GM18508 (cell line): ENCODE results near the gene MBNL2.
A peak's percentile ranks its signal among the peaks of the same experiment; 100 is the strongest.

ENCODE experiments used
- ATAC-seq: cut with Tn5 transposase; IDR thresholded peaks from one replicate; pipeline ENCODE4 v1.9.1; 2021; ENCODE audit warnings: moderate number of reproducible peaks; ENCODE audit not compliant: insufficient read depth, unreplicated experiment

MBNL2 gene

GRCh38 chr13:97221989-97222700, at the start of gene MBNL2:
Gene MBNL2, plus strand, starts transcription at chr13:97222333. Its CDS starts 53,903 bp downstream, at chr13:97276236.
- peak; percentile 93 for ATAC-seq

GRCh38 chr13:97174638-97175037, 47.5 kb upstream of the MBNL2 start:
- ATAC-seq, result no peak

DNA sequence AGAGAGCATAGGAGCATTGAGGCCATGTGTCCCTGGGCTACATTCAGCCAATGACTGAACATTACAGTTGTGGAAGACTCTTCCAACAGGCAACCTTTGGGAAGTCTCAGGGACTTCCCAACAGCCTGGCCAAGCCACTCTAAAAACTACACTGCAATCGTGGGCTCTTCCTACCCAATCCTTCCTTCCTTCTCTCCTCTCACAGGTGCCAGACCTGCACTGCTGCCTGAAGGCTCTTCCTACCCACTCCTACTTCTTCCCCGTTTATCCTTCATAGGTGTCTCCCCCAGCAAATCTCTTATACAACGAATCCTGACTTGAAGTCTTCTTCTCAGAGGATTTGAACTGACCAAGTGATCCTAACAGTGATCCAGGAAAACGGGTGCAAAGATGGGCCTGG, 47.1 kb upstream of the MBNL2 start:
- no peak for ATAC-seq

DNA sequence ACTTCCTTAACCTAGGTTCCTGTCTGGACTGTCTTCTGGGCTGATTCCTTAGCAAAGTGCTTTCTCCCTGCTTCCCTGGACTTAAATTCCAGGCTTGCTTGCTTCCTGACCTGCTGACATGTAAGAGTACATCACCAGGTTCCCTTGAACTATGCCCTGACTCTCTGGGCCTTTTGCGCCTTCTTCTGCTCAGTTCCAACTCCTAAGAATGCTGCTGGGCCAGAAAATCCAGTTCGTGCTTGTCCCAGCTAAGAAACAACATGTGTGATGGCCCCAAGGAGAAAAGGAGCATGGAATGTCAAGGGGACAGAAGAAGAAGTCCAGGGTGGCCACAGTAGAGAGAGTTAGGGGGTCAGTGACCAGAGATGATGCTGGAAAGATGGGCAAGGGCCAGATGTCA, 42.6 kb upstream of the MBNL2 start:
- ATAC-seq, result no peak

- no peak for ATAC-seq
Measured at GRCh38 chr13:97182111-97182890, 39.8 kb upstream of the MBNL2 start.

DNA sequence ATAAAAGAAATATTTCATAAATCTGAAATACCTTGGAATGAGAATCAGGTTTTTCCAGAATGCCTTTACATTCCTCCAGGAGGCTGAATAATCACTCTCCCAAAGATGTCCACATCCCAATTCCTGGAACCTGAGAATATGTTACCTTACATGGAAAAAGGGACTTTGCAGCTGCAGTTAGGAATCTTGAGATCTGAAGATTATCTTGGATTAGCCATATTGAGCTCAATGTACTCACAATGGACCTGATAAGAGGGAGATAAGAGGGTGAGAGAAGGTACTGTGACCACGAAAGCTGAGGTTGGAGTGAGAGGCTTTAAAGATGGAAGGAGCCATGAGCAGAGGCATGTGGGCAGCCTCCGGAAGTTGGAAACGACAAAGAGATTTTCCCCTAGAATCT, 36.8 kb upstream of the MBNL2 start:
- ATAC-seq, result no peak

DNA sequence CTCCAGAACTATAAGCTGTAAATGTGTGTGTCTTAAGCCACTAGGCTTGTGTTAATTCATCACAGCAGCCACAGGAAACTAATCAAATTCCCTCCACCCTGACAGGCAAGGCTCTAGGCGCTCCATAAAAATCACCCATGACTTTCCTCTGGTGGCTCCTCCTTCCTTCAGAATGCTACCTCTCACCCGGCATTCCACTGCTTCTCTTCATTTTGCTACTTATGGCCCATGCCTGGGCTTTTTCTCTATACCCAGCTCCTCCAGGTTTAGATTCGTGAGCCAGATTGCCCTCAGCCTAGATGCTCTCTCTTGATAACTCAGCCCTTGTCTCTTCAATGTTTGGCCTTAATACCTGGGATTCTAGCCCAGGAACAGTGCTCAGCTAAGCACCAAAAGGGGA, 36.4 kb upstream of the MBNL2 start:
- no peak for ATAC-seq

- no peak for ATAC-seq
Measured at GRCh38 chr13:97188207-97188606, 33.9 kb upstream of the MBNL2 start.

GRCh38 chr13:97189928-97190327, 32.2 kb upstream of the MBNL2 start:
- no peak for ATAC-seq

GRCh38 chr13:97191142-97191541, 31.0 kb upstream of the MBNL2 start:
- no peak for ATAC-seq

DNA sequence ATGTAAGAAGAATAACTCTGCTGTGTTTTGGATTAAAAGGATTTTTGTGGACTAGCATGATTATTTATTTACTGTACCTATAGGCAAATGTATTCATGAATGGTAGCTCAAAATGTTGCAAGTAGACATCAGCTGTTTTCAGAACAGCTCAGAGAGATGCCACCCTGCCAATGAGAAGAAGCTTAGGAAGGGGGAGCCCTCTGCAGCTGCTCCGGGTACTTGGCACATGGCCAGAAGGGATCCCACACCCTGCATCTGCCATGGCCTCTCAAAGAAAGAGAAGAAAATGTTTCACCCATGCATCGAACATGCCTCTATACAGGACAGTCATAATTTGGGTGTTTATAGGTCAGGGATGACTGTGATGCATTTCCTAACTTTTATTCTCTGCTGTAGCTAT, 30.5 kb upstream of the MBNL2 start:
- ATAC-seq, result no peak

DNA sequence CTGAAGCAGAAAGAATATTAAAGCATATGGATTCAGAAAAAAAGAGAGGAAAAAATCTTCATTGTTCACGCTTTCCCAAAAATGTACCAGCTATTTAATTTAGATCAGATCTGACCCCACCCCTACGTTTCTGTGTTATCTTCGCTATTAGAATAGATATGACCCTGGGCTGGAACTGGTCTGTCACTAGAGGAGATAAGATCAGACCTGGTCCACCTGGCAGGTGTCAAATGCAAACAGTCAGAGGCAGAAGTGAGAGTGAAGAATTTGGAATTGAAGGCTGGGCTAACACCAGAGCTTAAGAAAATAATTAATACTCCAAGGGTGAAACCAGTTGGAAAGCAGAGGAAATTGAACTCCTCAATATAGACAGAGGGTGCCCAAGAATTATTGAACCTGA, 30.0 kb upstream of the MBNL2 start:
- ATAC-seq, result no peak

GRCh38 chr13:97193577-97193976, 28.6 kb upstream of the MBNL2 start:
- no peak for ATAC-seq

DNA sequence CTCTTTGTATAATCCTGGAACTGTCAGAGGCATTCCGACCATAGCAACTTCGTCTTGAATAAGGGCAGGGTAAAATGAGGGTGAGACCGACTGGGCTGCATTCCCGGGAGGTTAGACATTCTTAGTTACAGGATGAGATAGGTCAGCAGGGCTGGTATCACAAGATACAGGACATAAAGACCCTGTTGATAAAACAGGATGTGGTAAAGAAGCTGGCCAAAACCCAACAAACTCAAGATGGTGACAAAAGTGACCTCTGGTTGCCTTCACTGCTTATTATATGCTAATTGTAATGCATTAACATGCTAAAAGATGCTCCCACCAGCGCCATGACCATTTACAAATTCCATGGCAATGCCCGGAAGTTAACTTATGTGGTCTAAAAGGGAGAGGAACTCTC, 27.7 kb upstream of the MBNL2 start:
- no peak for ATAC-seq

GRCh38 chr13:97196340-97196739, 25.8 kb upstream of the MBNL2 start:
- ATAC-seq, result no peak

DNA sequence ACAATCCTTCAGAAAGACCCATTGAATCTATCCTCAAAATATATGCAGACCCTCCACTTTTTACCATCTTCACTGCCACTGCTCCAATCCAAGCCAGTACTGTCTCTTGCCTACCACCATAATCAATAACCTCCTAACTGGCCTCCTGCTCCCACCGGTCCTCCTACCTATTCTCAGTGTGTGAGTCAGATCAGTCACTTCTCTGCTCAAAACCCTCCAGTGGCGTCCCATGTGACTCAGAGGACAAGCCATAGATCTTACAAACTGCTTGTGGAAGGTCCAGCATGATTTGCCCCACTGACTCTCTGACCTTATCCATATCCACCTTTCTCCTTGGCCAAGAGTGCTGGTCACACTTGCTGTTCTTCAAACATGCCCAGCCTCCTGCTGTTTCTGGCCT, 23.4 kb upstream of the MBNL2 start:
- no peak for ATAC-seq

DNA sequence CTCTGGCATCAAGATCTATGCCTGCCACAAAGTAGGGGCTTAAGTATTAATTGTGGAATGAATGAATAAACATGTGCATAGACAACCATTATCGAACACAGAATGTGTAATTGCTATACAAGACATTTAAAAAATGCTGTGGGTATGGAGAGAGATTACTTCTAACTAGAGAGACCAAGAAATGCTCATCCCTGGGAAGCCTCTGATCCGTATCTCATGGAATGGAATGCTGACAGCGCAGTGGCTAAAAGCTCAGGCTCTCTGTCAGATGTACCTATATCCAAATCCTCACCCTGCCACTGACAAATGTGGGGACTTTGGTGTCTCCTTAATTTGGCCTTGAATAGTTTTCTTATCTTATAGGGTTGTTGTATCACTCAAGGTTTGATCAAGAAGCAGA, 22.7 kb upstream of the MBNL2 start:
- ATAC-seq, result no peak

DNA sequence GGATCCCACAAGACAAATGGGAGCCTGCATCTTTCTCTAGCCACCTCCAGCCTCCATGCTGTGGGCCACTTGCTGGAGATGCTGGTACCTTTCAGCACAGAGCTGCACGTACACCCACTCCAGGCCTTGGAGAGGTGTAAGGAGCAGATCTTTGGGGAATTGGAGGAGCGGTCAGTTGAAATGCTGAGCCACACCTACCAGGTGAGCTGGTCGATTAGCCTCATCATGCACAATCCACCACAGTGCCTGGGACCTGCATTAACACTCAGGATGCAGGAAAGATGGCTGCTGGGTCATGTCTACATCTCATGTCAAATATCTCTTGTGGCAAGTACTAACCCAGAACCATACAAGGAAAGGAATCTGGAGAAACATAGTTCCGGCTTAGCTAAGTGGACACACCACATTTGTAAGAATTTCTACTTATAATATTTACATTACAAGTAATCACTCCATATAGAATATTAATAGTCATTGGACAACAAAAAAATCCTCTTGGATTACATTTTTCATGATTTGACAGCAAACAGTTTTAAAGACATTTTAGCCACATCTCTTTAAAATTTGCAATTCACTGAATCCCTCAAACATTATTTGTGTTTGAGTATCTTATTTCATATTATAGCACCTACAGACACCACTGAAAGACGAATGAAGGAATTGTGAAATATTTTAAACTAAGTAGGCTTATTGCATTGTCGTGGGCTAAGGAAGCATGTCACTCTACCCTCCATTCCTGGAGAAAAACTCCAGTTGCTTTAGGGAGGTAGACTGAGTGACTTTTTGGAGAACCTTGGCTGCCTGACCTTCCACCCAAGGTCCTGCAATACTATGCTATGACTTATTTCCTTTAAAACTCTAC, 21.8 kb upstream of the MBNL2 start:
- no peak for ATAC-seq

- ATAC-seq, result no peak
Measured at GRCh38 chr13:97202761-97203160, 19.4 kb upstream of the MBNL2 start.

DNA sequence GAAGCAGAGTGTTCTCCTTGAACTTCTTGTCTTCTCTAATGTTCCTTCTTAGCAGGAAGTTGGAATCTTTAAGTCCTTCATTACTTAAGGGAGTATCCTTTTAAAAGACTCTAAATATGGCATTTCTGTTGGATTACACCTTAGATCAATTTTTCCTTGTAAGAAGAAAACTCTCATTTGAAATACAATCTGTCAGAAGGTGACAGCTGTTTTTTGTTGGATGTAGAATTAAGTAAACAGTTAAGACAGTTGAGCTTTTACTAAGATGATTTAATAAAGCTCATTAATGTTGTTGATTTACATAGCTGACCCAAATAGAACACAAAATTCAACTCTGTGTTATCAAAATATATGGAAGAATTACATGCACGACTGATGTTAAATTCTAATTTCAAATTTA, 16.7 kb upstream of the MBNL2 start:
- no peak for ATAC-seq

- no peak for ATAC-seq
Measured at GRCh38 chr13:97205982-97206381, 16.2 kb upstream of the MBNL2 start.
